Stimulated activated CD4-positive, alpha-beta T cell treated with anti-CD3 and anti-CD28 coated beads, Interleukin-2, amount 100 ng/mL, for 48 hours (primary cell): ENCODE data around the gene UFC1.

ENCODE experiments used
- DNase-seq, 2 donors: peaks; one replicate each; pipeline ENCODE4 v3.0.0-alpha.2; 2020

The UFC1 gene

DNA sequence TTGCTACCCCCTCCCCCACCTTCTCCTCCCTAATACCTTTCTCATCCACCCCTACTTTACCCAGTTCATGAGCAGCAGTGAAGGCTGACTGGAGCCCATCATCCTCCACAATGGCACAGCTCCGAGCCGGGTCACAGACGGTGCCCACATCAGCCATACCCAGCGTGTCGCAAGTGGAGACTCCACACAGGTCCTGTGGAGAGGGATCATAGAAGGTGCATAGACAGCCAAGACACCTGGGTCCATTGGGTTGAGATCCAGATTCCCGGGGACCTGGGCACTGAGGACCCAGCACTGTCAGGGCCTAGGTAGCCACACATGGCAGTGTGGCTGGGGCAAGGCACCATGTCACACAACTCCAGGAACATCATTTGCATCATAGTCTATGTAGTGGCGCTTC lies 42.3 kb downstream of the UFC1 start:
- DNase-seq = no peak

DNA sequence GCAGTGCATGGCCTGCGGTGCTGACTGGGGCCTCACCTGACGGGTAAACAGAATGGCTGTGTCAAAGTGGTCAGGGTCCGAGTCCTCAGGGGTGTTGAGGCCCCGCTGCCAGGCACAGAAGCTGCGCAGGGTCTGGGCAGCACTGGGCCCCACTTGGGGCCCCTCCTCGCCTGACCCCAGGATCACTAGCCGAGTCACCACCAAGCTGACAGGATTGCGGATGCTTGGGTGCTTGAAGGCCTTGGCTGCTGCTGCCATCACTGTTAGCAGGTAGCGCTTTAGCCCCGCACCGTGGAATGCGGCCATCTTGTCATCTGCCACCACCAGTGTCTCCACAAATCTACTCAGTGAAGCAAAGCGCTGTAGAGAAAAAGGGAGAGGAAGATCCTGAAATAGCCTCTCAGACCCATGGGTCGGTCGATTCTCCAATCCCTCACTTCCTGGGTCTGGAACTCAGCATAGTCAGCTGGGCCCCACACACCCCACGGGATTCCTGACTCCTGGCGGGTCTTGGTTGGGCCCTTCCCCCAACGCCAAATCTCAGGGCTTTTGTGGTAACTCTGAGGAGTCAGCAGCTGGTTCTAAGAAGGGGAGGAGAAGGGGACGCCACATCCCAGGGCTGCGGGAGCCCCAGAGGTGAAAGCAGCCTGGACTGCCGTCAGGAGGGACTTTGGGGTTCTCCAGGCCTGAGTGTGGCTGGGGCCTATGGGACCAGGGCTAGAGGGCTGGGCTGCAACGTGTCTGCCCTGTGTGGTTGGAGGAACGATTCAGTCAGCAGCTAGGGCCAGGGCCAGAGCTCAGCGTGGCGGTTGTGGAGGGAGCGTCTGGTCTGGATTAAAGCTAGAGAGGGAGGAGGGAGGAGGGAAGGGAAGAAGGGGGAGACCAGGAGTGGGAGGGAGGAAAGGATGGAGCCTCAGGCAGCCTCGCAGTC lies 43.0 kb downstream of the UFC1 start:
- no peak for DNase-seq

GRCh38 chr1:161197560-161198193 lies 43.9 kb downstream of the UFC1 start:
- no peak for DNase-seq

DNA sequence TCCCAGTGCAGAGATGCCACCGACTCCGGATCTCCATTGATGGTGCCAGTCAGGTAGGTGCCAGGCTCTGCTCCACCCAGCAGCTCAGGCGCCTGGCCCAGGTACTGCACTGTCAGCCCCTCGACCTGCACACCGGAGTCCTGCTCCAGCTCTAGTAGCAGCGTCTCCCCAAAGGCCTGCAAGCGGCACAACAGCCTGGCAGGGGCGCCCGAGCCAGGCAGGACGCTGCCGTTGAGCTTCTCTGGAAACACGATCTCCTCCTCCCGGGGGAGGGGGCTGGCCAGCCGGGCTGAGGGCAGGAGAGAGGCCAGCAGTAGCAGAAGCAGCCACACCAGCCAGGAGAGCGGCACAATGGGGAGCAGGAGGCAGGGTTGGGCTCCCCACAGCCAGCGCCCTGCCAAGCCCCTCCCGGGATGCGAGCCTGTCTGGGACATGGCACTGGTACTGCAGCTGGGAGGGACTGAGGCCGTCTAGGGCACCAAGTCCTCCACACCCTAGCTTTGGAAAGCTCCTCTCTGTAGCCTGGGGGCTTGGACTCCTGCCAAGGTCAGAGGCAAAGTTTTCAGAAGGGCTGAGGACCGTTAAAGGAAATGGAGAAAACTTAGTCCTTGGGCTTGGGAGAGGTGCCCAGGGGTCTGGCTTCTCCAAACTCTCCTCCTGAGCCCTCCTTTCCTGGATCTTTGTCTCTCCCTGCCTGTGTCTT lies 44.6 kb downstream of the UFC1 start:
- no peak for DNase-seq

GRCh38 chr1:161198897-161199431 lies 45.2 kb downstream of the UFC1 start, which contains the start of gene ADAMTS4:
TSS of gene ADAMTS4 (minus strand) at chr1:161199054. CDS start at chr1:161198627, 427 bp downstream.
- DNase-seq = no peak

- no peak for DNase-seq
These were observed 45.8 kb downstream of the UFC1 start for GRCh38 chr1:161199506-161200139.

DNA sequence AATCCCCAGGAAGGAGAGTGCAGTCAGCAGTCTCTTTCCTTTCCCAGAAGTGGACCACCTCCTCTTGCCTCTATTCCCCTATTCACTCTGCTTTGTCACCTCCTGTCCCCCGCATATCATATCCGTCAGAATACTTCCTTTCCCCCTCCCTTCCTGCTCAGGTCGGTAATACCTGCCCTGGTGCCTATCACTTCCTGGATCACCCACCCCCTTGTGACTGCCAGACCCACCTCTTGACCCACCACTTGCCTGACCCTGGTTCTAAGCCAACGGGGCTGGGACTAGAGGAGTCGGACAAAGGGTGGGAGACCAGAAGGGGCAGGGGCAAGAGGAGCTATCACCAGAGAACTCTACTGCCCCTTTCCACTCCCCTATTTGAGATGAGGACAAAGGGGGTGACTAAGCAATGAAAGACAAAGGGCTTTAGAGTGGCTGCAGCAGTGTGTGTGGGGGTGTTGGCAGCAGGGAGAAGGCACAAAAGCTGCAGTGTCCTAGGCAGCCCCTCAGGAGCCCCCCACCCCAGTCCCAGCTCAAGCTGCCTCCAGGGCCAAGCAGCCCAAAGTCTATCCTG lies 46.7 kb downstream of the UFC1 start:
- DNase-seq = no peak

DNA sequence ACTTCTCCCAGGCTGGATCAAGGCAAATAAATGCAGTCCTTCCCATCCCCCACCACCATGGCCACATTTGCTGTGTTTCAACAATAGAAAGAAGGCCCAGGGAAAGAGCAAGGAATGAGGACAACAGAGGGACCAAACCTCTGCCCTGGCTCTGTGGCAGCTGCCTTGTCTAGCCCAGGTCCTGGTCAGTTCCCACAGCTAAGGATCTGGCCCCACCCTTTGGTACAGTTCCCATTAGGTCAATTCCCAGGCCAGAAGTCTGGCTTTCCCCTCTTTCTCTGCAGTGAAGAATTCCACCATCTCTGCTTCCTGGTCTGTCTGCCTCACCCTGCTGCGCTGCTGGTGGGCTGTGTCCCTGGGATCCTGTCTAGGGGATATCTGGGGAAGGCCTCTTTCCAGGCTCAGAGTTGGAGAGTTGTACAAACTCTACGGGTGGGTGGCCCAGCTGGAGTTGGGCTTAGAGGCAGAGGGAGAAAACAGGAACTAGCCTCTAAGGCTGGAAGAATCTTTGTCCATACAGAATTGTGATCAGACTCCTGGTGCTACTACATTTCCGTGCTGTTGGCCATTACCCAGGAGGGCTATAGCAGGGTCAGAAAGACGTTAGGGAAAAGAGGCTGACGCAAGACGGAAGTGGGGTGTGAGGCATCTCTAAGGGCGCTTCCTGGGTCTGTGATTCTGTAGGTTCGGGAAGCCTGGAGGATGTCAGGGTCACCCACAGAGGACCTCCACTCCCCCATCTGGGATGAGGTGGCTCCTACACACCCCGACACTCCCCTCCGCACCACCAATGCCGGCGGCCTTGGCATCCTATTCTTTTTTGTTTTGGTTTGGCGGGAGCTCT lies 47.4 kb downstream of the UFC1 start:
- DNase-seq = no peak

DNA sequence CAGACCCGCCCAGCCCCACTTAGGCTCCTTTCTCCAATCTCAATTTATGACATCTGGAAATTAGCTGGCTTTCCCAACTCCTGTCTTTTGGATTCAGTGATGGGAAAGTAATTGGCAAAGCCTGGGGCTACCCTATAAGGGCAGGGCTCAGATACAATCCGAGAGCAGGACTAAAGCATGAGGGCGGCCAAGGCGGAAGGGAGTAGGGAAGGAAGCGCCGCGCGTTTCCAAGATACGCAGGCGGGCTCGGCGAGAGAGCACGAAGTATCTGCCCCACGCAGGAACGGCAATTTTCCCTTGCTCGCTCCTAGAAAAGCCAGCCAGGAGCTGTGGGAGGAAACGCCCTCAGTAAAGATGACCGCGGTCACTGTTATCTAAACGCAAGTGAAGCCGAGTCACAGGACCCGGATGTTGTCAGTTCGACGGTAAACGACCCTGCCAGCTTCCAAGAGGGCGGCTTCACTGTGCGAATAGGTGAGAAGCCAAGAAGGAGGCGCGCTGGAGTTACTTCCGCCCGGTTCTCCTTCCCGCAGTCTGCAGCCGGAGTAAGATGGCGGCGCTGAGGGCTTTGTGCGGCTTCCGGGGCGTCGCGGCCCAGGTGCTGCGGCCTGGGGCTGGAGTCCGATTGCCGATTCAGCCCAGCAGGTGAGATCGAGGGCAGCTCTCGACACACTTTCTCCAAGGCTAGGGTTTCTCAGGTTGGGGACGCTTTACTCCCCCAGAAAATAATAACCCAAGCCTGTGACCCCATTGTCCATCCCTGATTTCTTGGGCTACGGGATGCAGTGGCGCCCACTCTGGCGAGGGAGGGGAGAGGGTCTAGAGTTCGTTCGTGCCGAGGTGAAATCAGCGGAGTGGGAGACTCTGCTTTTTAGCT lies 48.3 kb downstream of the UFC1 start, which contains the start of gene NDUFS2:
Gene NDUFS2, plus strand, starts transcription at position 532 of the 877 bp plus-strand sequence. Its CDS starts 19 bp downstream, at position 551.
- peak; percentile 88 to 90 for DNase-seq

GRCh38 chr1:161206411-161207140 lies 52.8 kb downstream of the UFC1 start:
- no peak for DNase-seq

DNA sequence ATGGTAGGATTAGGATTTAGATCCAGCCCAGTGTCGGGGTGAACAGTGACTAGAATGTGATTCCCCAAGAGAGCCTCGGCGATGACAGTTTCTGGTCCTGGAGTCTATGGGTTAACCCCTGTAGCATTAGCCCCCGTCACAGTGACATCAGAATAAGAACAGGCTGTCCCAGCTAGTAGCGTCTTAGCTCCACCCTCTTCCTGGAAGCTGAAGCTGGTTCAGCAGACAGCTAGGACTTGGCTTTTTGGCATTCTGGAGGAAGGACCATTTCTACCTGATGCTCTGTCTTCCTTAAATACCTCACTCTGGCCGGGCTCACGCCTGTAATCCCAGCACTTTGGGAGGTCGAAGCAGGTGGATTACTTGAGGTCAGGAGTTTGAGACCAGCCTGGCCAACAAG lies 53.4 kb downstream of the UFC1 start:
- DNase-seq = no peak
